ENCODE results near the gene ZNF699.
"Not testable (repeated sequence)": the region's sequence is repeated elsewhere in the genome, so short reads cannot be mapped to it uniquely, and the experiment has no call there.

GRCh38 chr19:9322201-9322600, 12.6 kb upstream of the ZNF699 start:
- not testable (repeated sequence) for TF ChIP-seq POLR2A, CTCF (IDR thresholded peaks at IDR 0.05)
